HepG2 (cell line): ENCODE data around the gene SMARCA2. TPM values are rescaled to one million over a fixed set of nuclear protein-coding genes. Genes with fewer than 3 reads are reported as not detected.

Experiments used
- ATAC-seq: fragments of 200-7000 bp; cut with Tn5 transposase; 3 replicates; pipeline ENCODE4 v1.9.1; 2020; ENCODE audit warnings: mild to moderate bottlenecking, moderate library complexity
- BruUV-seq: library from RNA; stranded (reverse); fragments of 400-500 nt; replicated peaks from 2 replicates; lab custom pipeline; 2021; lab: Mats Ljungman, UMichigan
- CTCF ChIA-PET: fragments of 300-600 bp; formaldehyde crosslinking; extraction: SDS; loops from one replicate; lab custom pipeline; 2021; ENCODE audit warnings: low total read pairs, inconsistent platforms, low intra/inter-chr PET ratio; lab: Yijun Ruan, JAX
- POLR2A ChIA-PET: fragments of 350-600 bp; sonication (Branson Sonifier 250); formaldehyde crosslinking; loops from one replicate; lab custom pipeline; 2020; ENCODE audit warnings: antibody characterized with exemption, inconsistent platforms; lab: Yijun Ruan, JAX
- DNase-seq: peaks from one replicate; pipeline ENCODE4 v3.0.0-alpha.2; 2015; ENCODE audit warnings: low spot score
- FAIRE-seq: peaks from 3 replicates; lab custom pipeline; 2011; peaks lifted over from hg19 to GRCh38; lab: Jason Lieb, UNC
- H2AFZ ChIP-seq: one replicate; pipeline ENCODE4 v1.6.1; 2011; ENCODE audit warnings: low read length, inconsistent platforms
- H3K27ac ChIP-seq: fragments of 300-600 bp; 3 replicates; pipeline ENCODE4 v1.8.0; 2011; ENCODE audit warnings: mixed run types, mild to moderate bottlenecking, mixed read lengths, low read length, inconsistent platforms; ENCODE audit not compliant: insufficient read depth; ENCODE audit errors: extremely low read length
- H3K27me3 ChIP-seq, 2 experiments: fragments of 200-600 bp in 1 of 2; 2 replicates in 1 of 2; 3 replicates in 1 of 2; pipeline versions ENCODE4 v1.6.0 to v1.8.0; 2011; ENCODE audit warnings: low read length in 2 of 2, mild to moderate bottlenecking in 2 of 2, moderate library complexity in 2 of 2, inconsistent platforms in 1 of 2; ENCODE audit not compliant: insufficient read depth in 2 of 2, control insufficient read depth in 1 of 2
- H3K36me3 ChIP-seq, 2 experiments: fragments of 200-600 bp in 1 of 2; replicated peaks in 1 of 2; 2 replicates in 1 of 2; 3 replicates in 1 of 2; pipeline versions ENCODE4 v1.5.1 to v1.8.0; 2011; ENCODE audit warnings: low read length in 2 of 2, inconsistent platforms in 1 of 2; ENCODE audit not compliant: insufficient read depth in 2 of 2, control insufficient read depth in 1 of 2
- H3K4me1 ChIP-seq: 2 replicates; pipeline ENCODE4 v1.5.1; 2012; ENCODE audit warnings: low read length, inconsistent platforms; ENCODE audit not compliant: insufficient read depth
- H3K4me2 ChIP-seq: 2 replicates; pipeline ENCODE4 v1.6.0; 2011; ENCODE audit warnings: low read depth, low read length, inconsistent platforms
- H3K4me3 ChIP-seq, 3 experiments: fragments of 200-600 bp in 1 of 3; sonication (generic), shearing (Covaris generic) in 1 of 3; replicated peaks in 1 of 3; 2 replicates each; pipeline ENCODE4 v1.5.1; 2011 to 2016; ENCODE audit warnings: low read length in 3 of 3, inconsistent platforms in 2 of 3, low read depth in 2 of 3, mild to moderate bottlenecking in 2 of 3, control low read depth in 1 of 3, mixed read lengths in 1 of 3; ENCODE audit not compliant: insufficient read depth in 1 of 3
- H3K79me2 ChIP-seq: one replicate; pipeline ENCODE4 v1.6.1; 2011; ENCODE audit warnings: low read length, inconsistent platforms; ENCODE audit not compliant: insufficient read depth
- H3K9ac ChIP-seq: 2 replicates; pipeline ENCODE4 v1.6.0; 2011; ENCODE audit warnings: mild to moderate bottlenecking, low read depth, low read length, inconsistent platforms; ENCODE audit not compliant: insufficient read depth
- H3K9me3 ChIP-seq: 2 replicates; pipeline ENCODE4 v1.5.1; 2012; ENCODE audit warnings: mild to moderate bottlenecking, low read length
- H4K20me1 ChIP-seq: 2 replicates; pipeline ENCODE4 v1.6.0; 2011; ENCODE audit warnings: inconsistent platforms, mild to moderate bottlenecking, low read length, moderate library complexity; ENCODE audit not compliant: insufficient read depth
- FLYWCH1 ChIP-seq: sonication (generic); formaldehyde crosslinking; IDR thresholded peaks from 2 replicates; pipeline ENCODE4 v1.8.1; 2023; ENCODE audit warnings: mild to moderate bottlenecking, missing genetic modification reagents
- FOXO4 ChIP-seq: sonication (generic); formaldehyde crosslinking; conservative IDR thresholded peaks from 2 replicates; pipeline ENCODE4 v1.8.1; 2023; ENCODE audit warnings: missing genetic modification reagents
- GABPB1 ChIP-seq: IDR thresholded peaks from 2 replicates; pipeline ENCODE4 v1.6.1; 2016; ENCODE audit warnings: mild to moderate bottlenecking, missing genetic modification reagents, moderate library complexity, missing compliant biosample characterization
- MAFF ChIP-seq: IDR thresholded peaks from 2 replicates; pipeline ENCODE4 v1.6.1; 2011; ENCODE audit warnings: low read depth, low read length, improper control_type of control experiment
- MAFK ChIP-seq, 2 experiments: IDR thresholded peaks in 1 of 2; conservative IDR thresholded peaks in 1 of 2; 2 replicates each; pipeline ENCODE4 v1.6.1; 2011; ENCODE audit warnings: improper control_type of control experiment in 2 of 2, low read length in 2 of 2
- MED13 ChIP-seq: sonication (generic); formaldehyde crosslinking; IDR thresholded peaks from 2 replicates; pipeline ENCODE4 v1.5.0; 2020; ENCODE audit warnings: missing genetic modification reagents
- REXO4 ChIP-seq: sonication (generic); formaldehyde crosslinking; IDR thresholded peaks from 2 replicates; pipeline ENCODE4 v1.8.0; 2022; ENCODE audit warnings: missing genetic modification reagents, mild to moderate bottlenecking, borderline replicate concordance
- WGBS: methylation state at CpG from one replicate; pipeline ENCODE4 v1.1.6; 2017; ENCODE audit warnings: low lambda C conversion rate; 5-methylcytosine and 5-hydroxymethylcytosine counted together
- in situ Hi-C: cut with HindIII; loops from 2 replicates; pipeline ENCODE4 v1.10.0; 2017; ENCODE audit warnings: low pct_unique_long_range_greater_than_20kb; ENCODE audit not compliant: extremely low pct_ligation_motif_present
- intact Hi-C: fragments of 100-400 bp; cut with micrococcal nuclease; formaldehyde crosslinking; loops from one replicate; pipeline ENCODE4 v1.10.0; 2022; ENCODE audit not compliant: unreplicated experiment
- polyA plus RNA-seq, 8 experiments: library from polyadenylated mRNA; depleted of rRNA in 3 of 8; stranded (reverse) in 7 of 8; unstranded in 1 of 8; fragments of >200 nt; fragmentation: Illumina TruSeq in 4 of 8; extraction: Trizol in 4 of 8; gene quantifications; 2 replicates each; pipeline versions ENCODE4 v1.2.1 to v1.2.3, GENCODE V29; 2011 to 2016; ENCODE audit warnings: low read depth in 4 of 8, missing spikeins in 1 of 8, mixed read lengths in 1 of 8; ENCODE audit not compliant: insufficient read depth in 1 of 8
- total RNA-seq, 5 experiments: library from RNA; depleted of rRNA; stranded (reverse); fragments of >200 nt; fragmentation: Illumina TruSeq; extraction: Trizol; gene quantifications; 2 replicates each; pipeline ENCODE4 v1.2.3, GENCODE V29; 2016; ENCODE audit warnings: low read depth in 1 of 5

The SMARCA2 gene
- total and polyA plus RNA-seq, 2 of the 13 experiments (the other 11 are each of a cell fraction or from before 2014, with no cell fraction given) = 22.5 to 23.7 TPM

GRCh38 chr9:2106666-2107065 is 91.5 kb downstream of the SMARCA2 start:
- no peak for ATAC-seq
- Histone ChIP-seq H3K27me3 (no peaks in the 10 kb centered on the region), H3K27ac (no peak overlapping the region), H2AFZ (no peak overlapping the region), H3K79me2 (no peaks in the 10 kb centered on the region), H3K4me2 (no peak overlapping the region), H3K9me3 (no peaks in the 10 kb centered on the region), H4K20me1 (no peaks in the 10 kb centered on the region), H3K4me3 (no peak overlapping the region), H3K36me3 (peaks cover 1 to 10% of the 10 kb centered on the region in 2 experiments; a peak in 4 of 5 replicates), H3K9ac (no peak overlapping the region), H3K4me1 (no peaks in the 10 kb centered on the region)
- FAIRE-seq = no peak
- no TSS peak for BruUV-seq
- POLR2A ChIA-PET = no interaction called here
- WGBS = 86% methylated on average over 1 of the region's 1 CpG
- DNase-seq = no peak
- CTCF ChIA-PET = no interaction called here
- TF ChIP-seq FOXO4 = no peak
- in situ Hi-C loops (no loop called here), intact Hi-C loops (no loop called here)

- Histone ChIP-seq H3K79me2 (no peaks in the 10 kb centered on the region), H3K4me3 (no peak overlapping the region), H3K9ac (no peak overlapping the region), H3K4me1 (no peaks in the 10 kb centered on the region), H3K27me3 (no peaks in the 10 kb centered on the region), H3K36me3 (peaks cover 1 to 10% of the 10 kb centered on the region in 2 experiments; a peak in 4 of 5 replicates), H3K4me2 (no peak overlapping the region), H3K27ac (no peak overlapping the region), H3K9me3 (no peaks in the 10 kb centered on the region), H2AFZ (no peak overlapping the region), H4K20me1 (no peaks in the 10 kb centered on the region; the same call in 1 of the 2 replicates)
- no TSS peak for BruUV-seq
- DNase-seq (no peak), FAIRE-seq (no peak), ATAC-seq (no peak)
- in situ Hi-C loops = no loop called here
- intact Hi-C loops = no loop called here
- 88% methylated on average over 5 of the region's 5 CpGs for whole genome bisulfite sequencing
- POLR2A ChIA-PET = no interaction called here
- CTCF ChIA-PET = no interaction called here
- TF ChIP-seq MED13 (CRISPR knock-in tag) (no peak), FLYWCH1 (no peak), GABPB1 (CRISPR knock-in tag) (no peak), MAFF (peak; percentile 74), REXO4 (CRISPR knock-in tag) (no peak), MAFK (conservative IDR thresholded peaks at IDR 0.05 in 1 of 2, IDR thresholded peaks at IDR 0.05 in 1 of 2; ENCODE audit: low read length in 2 of 2) (peak; percentile 76 to 78)
Observed at GRCh38 chr9:2107906-2108451, 92.8 kb downstream of the SMARCA2 start.
